GM19397 (cell line): ENCODE data around the gene EVPLL.
"Not testable (repeated sequence)": the region's sequence is repeated elsewhere in the genome, so short reads cannot be mapped to it uniquely, and the experiment has no call there.

Experiments used
- ATAC-seq: cut with Tn5 transposase; IDR thresholded peaks from one replicate; pipeline ENCODE4 v1.9.1; 2021; ENCODE audit warnings: mild to moderate bottlenecking, moderate library complexity; ENCODE audit not compliant: unreplicated experiment

The EVPLL gene

DNA sequence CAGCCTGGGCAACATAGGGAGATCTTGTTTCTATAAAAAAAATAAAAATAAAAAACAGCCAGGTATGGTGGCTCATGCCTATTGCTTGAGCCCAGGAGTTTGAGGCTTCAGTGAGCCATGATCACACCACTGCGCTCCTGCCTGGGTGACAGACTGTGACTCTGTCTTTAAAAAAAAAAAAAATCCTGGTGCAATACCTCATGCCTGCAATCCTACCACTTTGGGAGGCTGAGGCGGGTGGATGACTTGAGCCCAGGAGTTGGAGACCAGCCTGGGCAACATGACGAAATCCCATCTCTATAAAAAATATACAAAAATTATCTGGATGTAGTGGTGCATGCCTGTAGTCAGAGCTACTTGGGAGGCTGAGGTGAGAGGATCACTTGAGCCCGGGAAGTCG is 1.0 kb downstream of the EVPLL start:
- ATAC-seq, result not testable (repeated sequence)

DNA sequence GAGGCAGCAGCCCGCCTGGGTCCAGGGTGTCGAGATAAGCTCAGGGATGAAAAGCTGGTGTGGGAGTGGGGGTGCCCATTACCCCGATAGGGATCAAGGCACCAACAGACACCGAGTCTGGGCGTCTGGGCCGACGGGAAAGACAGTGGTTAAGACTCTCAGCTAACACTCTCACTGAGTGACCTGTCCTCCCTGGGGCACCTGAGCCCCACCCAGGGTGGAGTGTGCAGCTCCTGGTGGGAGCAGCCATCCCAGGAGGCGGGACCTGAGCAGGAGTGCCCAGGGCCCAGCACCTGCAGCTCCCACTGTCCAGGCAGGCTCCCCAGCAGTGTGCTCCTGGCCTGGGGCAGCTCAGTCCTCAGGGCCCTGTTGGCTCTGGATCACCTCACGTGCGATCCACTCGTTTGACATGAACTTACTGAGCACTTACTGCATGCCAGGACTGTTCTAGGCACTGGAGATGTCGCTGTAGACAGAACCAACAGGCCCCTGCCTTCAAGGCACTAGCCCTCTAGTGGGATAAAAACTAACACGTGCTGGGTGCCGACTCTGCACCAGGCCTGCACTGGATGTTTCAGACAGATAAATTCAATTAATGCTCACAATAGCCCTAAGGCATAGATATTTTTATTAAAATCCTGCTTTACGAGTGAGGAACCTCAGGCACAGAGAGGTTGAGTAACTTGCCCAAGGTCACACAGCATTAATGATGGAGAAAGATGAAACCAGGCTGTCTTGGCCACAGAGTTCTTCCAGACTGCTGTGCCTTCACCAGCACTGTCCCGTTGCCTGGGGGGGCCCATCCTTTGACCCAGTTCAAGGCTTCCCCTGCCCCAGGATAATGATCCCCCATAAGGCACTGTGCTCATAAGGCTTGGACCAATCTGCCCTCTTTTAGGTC is 1.9 kb downstream of the EVPLL start:
- ATAC-seq, result no peak

DNA sequence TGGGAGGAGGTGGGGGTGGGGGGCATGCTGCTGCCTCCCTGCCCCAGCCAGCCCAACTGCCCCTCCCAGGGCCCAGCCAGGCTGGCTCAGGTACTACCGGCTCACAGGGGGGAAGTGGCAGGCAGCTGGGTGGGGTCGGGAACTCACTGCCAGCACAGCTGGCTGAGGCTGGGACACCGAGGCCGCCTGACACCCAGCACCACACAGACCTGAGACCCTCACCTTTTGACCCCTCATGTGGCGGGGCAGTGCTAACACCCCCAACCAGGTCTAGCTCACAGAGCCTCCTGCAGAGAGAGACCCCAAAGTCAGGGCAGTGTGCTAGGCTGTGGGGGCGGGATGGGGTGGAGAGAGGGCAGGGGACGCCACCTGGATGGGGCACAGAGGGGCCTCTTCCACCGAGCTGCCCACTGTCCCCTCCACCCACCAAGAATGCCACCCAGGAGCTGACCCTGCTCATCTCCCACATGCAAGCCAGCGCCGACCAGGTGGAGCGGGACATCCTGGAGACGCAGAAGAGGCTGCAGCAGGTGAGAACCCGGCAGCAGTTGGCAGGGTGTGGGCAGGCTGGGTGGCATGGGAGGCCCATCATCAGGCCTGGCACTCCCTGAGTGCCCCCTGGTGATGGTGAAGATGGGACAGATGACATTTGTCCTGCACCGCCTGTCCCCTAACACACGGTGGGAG is 3.0 kb downstream of the EVPLL start:
- ATAC-seq, result no peak

DNA sequence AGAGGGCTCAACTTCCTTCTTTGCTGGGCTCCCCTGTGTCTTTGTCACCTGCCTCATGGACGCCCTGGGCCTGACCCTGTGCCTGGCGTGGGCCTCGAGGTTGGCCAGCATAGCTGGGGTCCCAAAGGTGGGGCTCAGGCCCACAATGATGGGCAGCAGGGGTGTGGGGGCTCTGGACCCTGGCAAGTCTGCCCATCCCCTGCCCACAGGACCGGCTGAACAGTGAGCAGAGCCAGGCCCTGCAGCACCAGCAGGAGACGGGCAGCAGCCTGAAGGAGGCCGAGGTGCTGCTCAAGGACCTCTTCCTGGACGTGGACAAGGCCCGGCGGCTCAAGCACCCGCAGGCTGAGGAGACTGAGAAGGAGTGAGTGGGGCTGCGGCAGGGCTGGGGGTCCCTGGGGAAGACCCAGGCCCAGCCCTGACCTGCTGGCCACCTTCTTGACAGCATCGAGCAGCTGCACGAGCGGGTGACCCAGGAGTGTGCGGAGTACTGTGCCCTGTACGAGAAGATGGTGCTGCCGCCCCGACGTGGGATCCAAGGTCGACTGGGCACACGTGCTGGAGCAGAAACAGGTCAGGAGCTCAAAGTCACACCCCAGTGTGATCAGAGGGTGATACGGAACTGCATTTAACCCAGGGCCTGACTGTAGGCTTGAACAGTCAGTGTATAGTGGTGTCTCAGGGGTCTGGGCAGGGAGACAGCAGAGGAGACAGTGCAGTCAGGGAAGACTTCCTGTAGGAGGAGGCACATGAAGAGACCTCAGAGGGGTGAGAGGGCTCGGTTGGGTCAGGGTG is 3.8 kb downstream of the EVPLL start:
- ATAC-seq, result no peak

DNA sequence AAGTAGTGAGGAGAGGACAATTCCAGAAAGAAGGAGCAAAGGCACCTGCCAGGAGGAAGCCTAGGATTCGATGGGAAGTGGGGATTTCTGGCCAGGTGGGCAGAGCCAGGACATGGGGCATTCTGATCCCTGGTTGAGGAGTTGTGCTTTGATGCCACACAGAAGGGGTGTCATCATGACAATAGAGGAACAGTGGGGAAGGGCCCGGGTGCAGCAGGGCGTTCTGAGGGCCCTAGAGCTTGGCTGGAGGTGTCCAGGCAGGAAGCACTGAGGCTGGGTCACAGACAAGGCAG is 4.3 kb downstream of the EVPLL start:
- no peak for ATAC-seq

DNA sequence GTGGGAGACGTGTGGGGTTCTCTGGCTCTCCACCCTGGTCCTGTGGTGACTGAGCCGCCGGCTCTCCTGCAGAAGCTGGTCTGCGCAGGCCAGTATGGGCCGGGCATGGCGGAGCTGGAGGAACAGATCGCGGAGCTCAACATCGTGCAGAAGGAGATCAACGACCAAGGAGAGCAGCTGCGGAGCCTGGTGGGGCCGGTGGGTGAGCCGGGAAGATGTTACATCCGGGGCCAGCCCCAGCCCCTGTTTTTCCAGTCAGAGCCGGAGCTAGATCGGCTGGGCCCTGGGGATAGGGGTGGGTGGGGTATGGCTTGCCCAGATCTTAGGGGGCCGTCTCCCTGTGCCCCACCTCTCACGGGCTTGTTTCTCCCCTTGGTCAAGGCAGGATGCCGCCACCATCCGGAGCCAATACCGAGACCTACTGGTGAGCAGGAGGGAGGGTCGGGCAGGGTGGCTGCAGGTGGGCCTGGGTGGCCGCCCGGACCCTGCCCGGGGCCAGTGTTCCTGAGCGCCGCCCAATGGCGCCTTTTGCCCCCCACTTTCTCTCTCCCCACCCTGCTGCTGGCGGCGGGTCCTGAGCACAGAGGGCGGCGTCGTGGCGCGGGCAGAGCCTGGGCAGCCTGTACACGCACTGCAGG is 5.0 kb downstream of the EVPLL start:
- ATAC-seq, result no peak

DNA sequence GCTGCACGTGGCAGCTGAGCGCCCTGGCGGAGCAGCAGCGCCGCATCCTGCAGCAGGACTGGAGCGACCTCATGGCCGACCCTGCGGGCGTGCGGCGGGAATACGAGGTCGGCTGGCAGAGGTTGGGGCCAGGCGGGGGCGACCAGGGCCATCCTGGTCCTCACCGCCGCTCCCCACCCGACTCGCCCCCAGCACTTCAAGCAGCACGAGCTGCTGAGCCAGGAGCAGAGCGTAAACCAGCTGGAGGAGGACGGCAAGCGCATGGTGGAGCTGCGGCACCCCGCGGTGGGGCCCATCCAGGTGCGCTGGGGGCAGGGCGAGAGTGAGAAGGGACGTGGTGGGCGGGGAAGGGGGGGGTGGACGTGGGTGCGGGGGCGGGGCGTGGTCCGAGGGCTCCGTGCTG is 5.5 kb downstream of the EVPLL start:
- ATAC-seq, result not testable (repeated sequence)

DNA sequence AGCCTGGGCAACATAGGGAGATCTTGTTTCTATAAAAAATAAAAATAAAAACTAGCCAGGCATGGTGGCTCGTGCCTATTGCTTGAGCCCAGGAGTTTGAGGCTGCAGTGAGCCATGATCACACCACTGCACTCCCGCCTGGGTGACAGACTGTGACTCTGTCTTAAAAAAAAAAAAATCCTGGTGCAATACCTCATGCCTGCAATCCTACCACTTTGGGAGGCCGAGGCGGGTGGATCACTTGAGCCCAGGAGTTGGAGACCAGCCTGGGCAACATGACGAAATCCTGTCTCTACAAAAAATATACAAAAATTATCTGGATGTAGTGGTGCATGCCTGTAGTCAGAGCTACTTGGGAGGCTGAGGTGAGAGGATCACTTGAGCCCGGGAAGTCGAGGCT is 6.7 kb downstream of the EVPLL start:
- ATAC-seq, result not testable (repeated sequence)

DNA sequence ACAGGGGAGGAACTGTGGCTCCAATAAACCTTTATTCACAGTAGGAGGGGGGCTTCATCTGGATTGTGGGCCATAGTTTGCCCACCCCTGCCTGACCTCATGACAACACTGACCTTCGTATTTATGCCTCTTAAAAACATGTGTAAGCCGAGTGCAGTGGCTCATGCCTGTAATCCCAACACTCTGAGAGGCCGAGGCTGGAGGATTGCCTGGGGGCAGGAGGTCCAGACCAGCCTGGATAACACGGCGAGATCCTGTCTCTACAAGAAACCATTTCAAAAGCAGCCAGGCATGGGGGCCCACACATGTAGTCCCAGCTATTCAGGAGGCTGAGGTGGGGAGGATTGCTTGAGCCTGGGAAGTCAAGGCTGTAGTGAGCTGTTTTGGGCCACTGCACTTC is 10.0 kb downstream of the EVPLL start:
- ATAC-seq, result not testable (repeated sequence)

DNA sequence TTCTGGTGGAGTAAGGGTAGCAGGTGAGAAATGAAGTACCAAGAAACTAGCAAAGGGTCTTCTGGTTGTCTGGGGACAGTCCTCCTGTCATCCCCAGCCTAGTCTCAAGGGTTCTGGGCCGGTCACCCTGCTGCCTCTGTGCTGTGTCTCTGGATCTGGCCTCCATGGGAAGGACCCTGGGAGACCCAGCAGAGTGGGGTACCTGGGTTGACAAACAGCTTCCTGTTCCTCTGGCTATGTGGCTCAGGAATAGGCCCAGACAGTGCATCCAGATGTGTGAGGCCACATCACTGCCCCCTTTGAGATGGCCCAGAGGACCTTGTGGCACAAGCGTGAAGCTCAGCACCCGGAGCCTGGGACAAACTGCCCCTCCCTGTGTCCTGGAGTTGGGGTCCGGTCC is 10.7 kb downstream of the EVPLL start:
- not testable (repeated sequence) for ATAC-seq

DNA sequence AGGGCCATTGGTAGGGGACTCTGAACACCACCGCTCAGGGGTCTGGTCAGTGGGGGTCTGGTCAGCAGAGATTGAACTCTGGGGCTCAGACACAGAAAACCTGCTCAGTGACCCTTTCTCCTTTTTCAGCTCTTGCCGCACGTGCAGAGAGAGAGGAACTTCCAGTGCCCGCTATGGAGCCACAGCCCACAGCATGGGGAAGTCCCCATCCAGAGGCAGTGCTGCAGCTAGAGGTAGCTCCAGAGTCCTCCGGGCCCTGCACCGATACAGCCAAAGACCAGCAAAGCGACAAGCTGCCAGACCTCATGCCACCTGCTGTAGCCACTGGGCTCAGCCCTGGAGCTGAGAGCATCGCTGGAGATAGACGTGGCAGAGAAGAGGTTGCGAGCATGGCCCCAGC is 11.2 kb downstream of the EVPLL start:
- ATAC-seq, result not testable (repeated sequence)

DNA sequence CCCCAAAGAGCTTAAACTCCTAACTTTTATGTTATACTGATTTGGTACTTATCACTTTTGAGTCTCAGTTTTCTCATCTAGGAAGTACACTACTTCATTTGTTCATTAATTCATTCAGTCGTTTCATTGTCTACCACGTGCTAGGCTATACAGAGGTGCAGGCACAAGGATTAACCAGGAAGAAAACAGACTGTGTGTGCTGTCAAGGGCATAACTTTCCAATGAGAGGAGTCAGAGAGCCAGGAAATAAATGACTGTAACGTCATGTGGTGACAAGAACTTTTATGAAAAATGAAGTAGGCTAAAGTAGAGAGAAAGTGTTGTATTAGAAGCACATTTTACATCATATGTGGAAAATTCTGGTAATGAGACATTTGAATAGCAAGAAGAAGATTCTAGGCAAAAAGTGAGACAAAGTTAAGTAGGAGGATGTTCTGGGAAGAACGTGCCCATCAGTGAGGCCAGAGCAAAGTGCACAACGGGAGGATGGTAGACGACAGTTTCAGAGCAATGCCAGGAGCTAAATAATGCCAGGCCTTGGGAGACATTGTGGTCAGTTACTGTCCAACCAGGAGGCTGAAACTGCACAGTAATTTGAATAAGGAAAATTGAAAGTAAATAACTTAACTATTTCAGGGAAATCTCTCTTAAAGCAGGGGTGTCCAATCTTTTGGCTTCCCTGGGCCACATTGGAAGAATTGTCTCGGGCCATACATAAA is 24.5 kb downstream of the EVPLL start:
- not testable (repeated sequence) for ATAC-seq

DNA sequence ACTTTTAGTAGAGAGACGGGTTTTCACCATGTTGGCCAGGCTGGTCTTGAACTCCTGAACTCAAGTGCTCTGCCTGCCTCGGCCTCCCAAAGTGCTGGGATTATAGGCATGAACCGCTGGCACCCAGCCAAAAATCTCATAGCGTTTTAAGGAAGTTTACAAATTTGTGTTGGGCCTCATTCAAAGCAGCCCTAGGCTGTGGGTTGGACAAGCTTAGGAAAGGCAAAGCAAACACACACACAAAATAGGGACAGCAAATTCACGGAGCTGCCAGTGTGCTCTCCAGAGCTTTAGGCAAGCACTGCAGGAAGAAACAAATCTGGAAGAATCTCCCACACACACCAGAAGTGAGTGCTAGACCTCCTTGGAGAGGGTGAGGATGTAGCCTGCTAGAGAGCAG is 25.6 kb downstream of the EVPLL start:
- not testable (repeated sequence) for ATAC-seq

DNA sequence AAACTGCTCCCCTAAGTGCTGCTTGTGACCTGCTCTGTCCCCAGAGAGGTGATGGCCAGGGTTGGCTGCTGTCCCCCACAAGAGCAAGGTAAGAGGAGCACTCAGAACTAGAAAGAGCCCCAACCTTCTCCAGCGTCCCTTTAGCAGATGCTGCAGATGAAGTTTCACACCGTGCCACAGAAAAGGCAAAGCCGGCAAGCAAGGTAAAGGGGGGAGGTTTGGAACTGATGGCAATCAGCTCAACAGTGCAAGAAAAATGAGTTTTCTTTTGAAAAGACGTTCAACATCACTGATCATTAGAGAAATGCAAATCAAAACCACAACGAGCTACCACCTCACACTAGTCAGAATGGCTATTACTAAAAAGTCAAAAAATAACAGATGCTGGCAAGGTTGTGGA is 26.0 kb downstream of the EVPLL start:
- ATAC-seq, result peak; percentile 81

DNA sequence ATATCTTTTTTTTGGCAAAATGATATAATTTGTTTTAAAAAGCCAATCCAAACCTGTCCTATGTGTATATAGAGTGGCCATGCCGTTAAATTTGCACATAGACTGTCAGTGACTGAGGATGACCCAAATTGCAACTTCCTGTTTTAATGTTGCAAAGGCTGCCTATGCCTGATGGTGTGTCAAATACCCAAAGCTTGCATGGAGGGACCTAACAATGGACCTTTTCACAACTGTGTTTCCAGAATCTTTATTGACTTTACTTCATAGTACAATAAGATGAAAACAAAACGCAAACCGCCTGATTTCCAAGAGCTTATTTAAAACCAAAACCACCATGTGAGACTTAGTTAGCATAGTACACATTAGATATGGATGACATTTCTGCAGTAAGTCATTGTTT is 31.3 kb downstream of the EVPLL start:
- not testable (repeated sequence) for ATAC-seq

DNA sequence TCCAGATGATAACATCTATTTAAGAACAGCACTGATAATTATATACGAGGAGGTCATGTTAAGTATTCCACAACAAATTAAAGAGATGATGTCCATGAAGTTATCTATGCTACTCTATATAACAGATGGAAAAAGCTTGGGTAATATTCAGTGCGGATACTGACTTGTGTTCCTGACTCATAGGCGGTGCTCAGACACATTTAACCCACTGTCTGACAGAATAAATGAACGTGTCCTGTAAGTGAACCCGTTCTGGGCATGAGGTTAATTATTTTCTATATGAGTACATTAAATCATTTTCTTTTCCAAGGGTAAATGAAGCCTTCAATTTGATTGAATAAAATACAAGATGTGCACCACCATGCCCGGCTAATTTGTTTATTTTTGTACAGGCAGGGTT is 31.7 kb downstream of the EVPLL start:
- ATAC-seq, result not testable (repeated sequence)

DNA sequence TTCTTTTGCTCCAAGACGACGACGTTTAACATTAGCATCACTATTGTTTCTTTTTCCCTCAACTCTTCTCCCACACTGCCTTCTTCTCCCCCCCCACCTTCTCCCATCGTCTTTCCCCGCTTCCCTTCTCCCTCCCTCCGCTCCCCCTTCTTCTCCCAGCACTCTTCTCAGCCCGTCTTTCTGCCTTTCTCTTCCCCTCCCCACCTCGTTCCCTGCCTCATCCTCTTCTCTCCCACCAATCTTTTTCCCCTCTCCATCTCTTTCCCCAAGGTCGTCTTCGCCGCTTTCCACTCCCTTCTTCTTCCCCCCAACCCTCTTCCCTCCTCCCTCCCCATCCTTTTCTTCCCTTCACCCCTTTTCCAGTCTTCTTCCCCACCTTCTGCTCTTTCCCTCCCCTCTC is 33.2 kb downstream of the EVPLL start:
- ATAC-seq, result not testable (repeated sequence)

DNA sequence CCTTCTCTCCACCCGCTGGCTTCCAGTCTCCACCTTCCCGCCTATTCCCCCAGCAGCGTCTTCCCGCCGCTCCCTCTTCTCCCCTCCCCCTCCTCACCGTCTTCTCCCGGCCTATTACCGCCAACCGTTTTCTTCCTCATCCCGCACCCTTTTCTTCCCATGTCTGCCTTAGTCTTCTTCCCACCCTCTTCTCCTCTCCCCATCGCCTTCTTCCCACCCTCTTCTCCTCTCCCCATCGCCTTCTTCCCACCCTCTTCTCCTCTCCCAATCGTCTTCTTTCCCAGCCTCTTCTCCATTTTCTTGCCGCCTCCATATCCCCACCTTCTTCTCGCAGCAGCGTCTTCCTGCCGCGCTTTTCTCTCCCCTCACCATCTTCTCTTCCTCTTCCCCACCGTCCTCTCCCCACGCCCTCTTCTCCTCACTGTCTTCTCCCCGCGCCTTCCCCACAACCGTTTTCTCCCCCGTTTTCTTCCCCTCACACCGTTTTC is 33.8 kb downstream of the EVPLL start:
- not testable (repeated sequence) for ATAC-seq

DNA sequence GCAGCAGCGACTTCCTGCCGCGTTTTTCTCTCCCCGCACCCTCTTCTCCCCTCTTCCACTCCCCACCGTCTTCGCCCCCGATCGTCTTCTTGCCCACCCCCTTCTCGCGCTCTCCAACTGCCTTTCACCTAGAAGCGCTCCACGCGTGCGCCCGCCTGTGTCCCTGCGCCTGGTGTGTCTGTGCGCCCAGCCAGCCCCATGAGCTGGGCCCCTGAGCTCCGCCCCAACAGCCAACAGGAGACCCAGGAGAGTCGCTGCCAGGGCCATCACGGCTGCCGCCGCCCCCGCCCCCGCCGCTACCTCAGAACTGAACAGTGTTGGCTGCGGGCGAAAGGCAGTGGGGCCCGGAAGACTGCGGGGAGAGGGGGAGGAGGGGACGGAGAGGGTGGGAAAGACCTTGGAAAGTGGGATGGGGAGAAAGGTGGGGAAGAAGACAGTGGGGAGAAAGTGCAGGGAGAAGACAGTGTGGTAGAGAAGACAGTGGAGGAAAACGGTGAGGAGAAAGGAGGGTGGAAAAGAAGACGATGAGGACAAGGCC is 34.5 kb downstream of the EVPLL start:
- not testable (repeated sequence) for ATAC-seq

DNA sequence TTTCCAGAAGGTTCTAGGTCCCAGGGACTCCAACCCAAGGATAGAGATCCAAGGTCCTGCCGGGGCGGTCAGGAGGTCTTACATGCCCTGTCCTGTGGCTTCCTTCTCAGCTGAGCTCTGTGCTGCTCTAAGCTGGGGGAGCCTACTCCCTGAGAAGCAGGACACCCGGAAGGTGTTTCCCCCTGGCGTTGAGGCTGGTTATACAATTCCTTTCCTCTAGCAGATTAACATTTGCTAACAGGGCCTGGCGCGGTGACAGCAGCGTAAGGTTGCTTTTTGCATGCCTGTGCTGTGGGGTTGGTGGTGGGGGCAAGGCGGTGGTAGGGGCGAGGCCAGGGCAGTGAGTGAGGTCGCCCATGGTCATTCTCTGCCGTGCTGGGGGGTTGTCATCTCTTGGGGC is 43.9 kb downstream of the EVPLL start:
- not testable (repeated sequence) for ATAC-seq
